Panc1 (cell line): ENCODE data around the gene IFITM2. TPM values are rescaled to one million over a fixed set of nuclear protein-coding genes. Genes with fewer than 3 reads are reported as not detected.

Source experiments
- ATAC-seq: fragments of 200-7000 bp; cut with Tn5 transposase; 2 replicates; pipeline ENCODE4 v1.9.1; 2020; ENCODE audit warnings: mild to moderate bottlenecking, moderate library complexity
- BruUV-seq: library from RNA; stranded (reverse); fragments of 400-500 nt; replicated peaks from 2 replicates; lab custom pipeline; 2021; lab: Mats Ljungman, UMichigan
- CTCF ChIA-PET: fragments of 300-600 bp; sonication (Branson Sonifier 250); formaldehyde crosslinking; loops from one replicate; lab custom pipeline; 2022; ENCODE audit warnings: antibody characterized with exemption; lab: Charles Lee
- POLR2A ChIA-PET: fragments of 300-600 bp; sonication (Branson Sonifier 250); formaldehyde crosslinking; loops from one replicate; lab custom pipeline; 2022; ENCODE audit warnings: antibody characterized with exemption; lab: Charles Lee
- DNase-seq: peaks from one replicate; pipeline ENCODE4 v3.0.0-alpha.2; 2010; ENCODE audit warnings: low read depth, low spot score
- H3K27ac ChIP-seq: 2 replicates; pipeline ENCODE4 v1.5.1; 2011; ENCODE audit warnings: mild to moderate bottlenecking, low read length, inconsistent platforms
- H3K27me3 ChIP-seq: fragments of 200-500 bp; sonication (Bioruptor generic); 2 replicates; pipeline ENCODE4 v1.6.0; 2014; ENCODE audit warnings: low read length, inconsistent platforms; ENCODE audit not compliant: control insufficient read depth, insufficient read depth
- H3K36me3 ChIP-seq: fragments of 200-500 bp; sonication (Bioruptor generic); 2 replicates; pipeline ENCODE4 v1.5.1; 2014; ENCODE audit warnings: inconsistent platforms, mild to moderate bottlenecking, low read length, moderate library complexity; ENCODE audit not compliant: control insufficient read depth, insufficient read depth
- H3K4me1 ChIP-seq: 2 replicates; pipeline ENCODE4 v1.5.1; 2011; ENCODE audit warnings: inconsistent platforms, mild to moderate bottlenecking, low read length, moderate library complexity; ENCODE audit not compliant: control insufficient read depth, insufficient read depth
- H3K4me3 ChIP-seq, 2 experiments: 2 replicates each; pipeline ENCODE4 v1.5.1; 2011 to 2012; ENCODE audit warnings: low read depth in 2 of 2, low read length in 2 of 2, mild to moderate bottlenecking in 2 of 2, inconsistent platforms in 1 of 2, moderate library complexity in 1 of 2
- H3K9me3 ChIP-seq: fragments of 200-500 bp; sonication (Bioruptor generic); 2 replicates; pipeline ENCODE4 v1.5.1; 2014; ENCODE audit warnings: low read depth, mild to moderate bottlenecking, inconsistent platforms, low read length, moderate library complexity; ENCODE audit not compliant: control insufficient read depth, insufficient read depth
- CTCF ChIP-seq: fragments of 450-650 bp; IDR thresholded peaks from 2 replicates; pipeline ENCODE4 v1.5.1; 2017; ENCODE audit warnings: mild to moderate bottlenecking
- POLR2AphosphoS5 ChIP-seq: IDR thresholded peaks from 2 replicates; pipeline ENCODE4 v1.6.1; 2012; ENCODE audit warnings: mild to moderate bottlenecking, low read depth, low read length, moderate library complexity
- SIN3A ChIP-seq: IDR thresholded peaks from 2 replicates; pipeline ENCODE4 v1.6.1; 2012; ENCODE audit warnings: low read depth, mild to moderate bottlenecking, low read length, moderate library complexity, borderline replicate concordance; ENCODE audit not compliant: insufficient read depth
- TCF7L2 ChIP-seq: IDR thresholded peaks from 2 replicates; pipeline ENCODE4 v1.6.1; 2011; ENCODE audit warnings: mild to moderate bottlenecking, low read depth, low read length, inconsistent platforms
- in situ Hi-C: cut with HindIII; loops from 2 replicates; pipeline ENCODE4 v1.10.0; 2016; ENCODE audit warnings: low sequenced_read_pairs, low pct_unique_long_range_greater_than_20kb
- intact Hi-C: fragments of 100-400 bp; cut with micrococcal nuclease; formaldehyde crosslinking; loops from one replicate; pipeline ENCODE4 v1.10.0; 2022; ENCODE audit not compliant: unreplicated experiment
- total RNA-seq: library from RNA; stranded (reverse); gene quantifications from one replicate; pipeline ENCODE4 v1.2.1, GENCODE V29; 2021; ENCODE audit not compliant: unreplicated experiment
- TF ChIP-seq, protein P1 (sequence below), 2 experiments: IDR thresholded peaks; 2 replicates each; pipeline ENCODE4 v1.6.1; 2011 to 2012; ENCODE audit warnings: low read depth in 2 of 2, control low read depth in 1 of 2, low read length in 1 of 2, mild to moderate bottlenecking in 1 of 2, moderate library complexity in 1 of 2; ENCODE audit not compliant: insufficient read depth in 1 of 2

The IFITM2 gene
- total RNA-seq, 1 experiment from 2014 or later: 183 TPM

- POLR2A ChIA-PET: no interaction called here
- no TSS peak for BruUV-seq
- H3K36me3 ChIP-seq: no peaks in the 10 kb centered on the region
- intact Hi-C loops (no loop called here), in situ Hi-C loops (no loop called here)
- no peak; the same call in 1 of the 2 replicates for ATAC-seq
- no peak for DNase-seq
- H3K9me3 ChIP-seq: no peaks in the 10 kb centered on the region
- H3K4me3 ChIP-seq: no peak overlapping the region
- CTCF ChIA-PET: no interaction called here
- peaks cover 32% of the 10 kb centered on the region for H3K4me1 ChIP-seq
- peak overlapping the region; percentile 62 for H3K27ac ChIP-seq
- no peaks in the 10 kb centered on the region for H3K27me3 ChIP-seq
- TF ChIP-seq POLR2AphosphoS5 (no peak), CTCF (no peak)
- TF ChIP-seq, protein P1, sequence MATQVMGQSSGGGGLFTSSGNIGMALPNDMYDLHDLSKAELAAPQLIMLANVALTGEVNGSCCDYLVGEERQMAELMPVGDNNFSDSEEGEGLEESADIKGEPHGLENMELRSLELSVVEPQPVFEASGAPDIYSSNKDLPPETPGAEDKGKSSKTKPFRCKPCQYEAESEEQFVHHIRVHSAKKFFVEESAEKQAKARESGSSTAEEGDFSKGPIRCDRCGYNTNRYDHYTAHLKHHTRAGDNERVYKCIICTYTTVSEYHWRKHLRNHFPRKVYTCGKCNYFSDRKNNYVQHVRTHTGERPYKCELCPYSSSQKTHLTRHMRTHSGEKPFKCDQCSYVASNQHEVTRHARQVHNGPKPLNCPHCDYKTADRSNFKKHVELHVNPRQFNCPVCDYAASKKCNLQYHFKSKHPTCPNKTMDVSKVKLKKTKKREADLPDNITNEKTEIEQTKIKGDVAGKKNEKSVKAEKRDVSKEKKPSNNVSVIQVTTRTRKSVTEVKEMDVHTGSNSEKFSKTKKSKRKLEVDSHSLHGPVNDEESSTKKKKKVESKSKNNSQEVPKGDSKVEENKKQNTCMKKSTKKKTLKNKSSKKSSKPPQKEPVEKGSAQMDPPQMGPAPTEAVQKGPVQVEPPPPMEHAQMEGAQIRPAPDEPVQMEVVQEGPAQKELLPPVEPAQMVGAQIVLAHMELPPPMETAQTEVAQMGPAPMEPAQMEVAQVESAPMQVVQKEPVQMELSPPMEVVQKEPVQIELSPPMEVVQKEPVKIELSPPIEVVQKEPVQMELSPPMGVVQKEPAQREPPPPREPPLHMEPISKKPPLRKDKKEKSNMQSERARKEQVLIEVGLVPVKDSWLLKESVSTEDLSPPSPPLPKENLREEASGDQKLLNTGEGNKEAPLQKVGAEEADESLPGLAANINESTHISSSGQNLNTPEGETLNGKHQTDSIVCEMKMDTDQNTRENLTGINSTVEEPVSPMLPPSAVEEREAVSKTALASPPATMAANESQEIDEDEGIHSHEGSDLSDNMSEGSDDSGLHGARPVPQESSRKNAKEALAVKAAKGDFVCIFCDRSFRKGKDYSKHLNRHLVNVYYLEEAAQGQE (IDR thresholded peaks at IDR 0.05; ENCODE audit: insufficient read depth in 1 of 2, low read depth in 2 of 2, low read length in 1 of 2): no peak
These were observed 18.9 kb downstream of the IFITM2 start for GRCh38 chr11:326592-326841.

DNA sequence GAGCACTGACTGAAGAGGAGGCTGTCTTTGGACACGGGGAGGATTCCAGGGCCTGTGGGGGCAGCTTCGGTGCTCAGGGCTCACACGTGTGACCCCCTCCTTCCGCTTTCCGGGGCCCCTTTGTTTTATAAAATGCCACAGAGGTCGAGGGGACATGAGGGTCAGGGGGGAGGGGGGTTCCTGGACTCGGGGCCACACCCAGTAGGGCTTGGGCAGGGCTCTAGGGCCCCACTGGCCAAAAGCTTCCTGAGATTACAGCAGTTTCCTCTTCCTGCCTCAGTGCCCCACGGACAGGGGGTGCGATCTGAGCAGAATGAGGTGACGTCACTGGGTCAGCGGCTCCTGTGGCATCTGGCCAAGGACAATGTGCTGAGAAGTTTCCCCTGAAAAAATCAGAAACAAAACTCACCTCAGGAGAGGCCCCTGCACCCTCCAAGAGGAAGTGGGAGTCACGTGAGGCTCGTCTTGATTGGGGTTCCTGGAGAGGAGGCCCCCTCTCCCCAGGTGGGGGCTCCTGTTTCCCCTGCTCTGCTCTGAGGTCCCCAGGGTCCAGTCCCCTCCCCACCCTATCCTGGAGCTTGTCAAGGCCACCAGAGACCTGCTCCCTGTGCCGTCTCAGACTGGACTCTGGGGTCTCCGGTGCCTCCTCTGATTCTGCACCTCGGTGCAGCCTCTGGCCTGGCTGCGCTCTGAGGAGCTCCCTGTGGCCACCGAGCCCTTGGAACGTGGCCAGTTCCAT, 19.4 kb downstream of the IFITM2 start:
- in situ Hi-C loops: no loop called here
- POLR2A ChIA-PET: no interaction called here
- H3K27ac ChIP-seq: peak overlapping the region; percentile 62
- DNase-seq: no peak
- BruUV-seq: no TSS peak
- H3K9me3 ChIP-seq: no peaks in the 10 kb centered on the region
- no peak overlapping the region for H3K4me3 ChIP-seq
- TF ChIP-seq TCF7L2 (no peak), POLR2AphosphoS5 (no peak), SIN3A (no peak), CTCF (no peak)
- TF ChIP-seq, protein P1 (IDR thresholded peaks at IDR 0.05; ENCODE audit: insufficient read depth in 1 of 2, low read depth in 2 of 2, low read length in 1 of 2): no peak
- CTCF ChIA-PET: interaction anchor here (0.6 to 1.0 kb wide), 2 partner anchors 14 to 22 kb away, joined by 3 to 8 read pairs; no protein-coding TSS in a partner anchor
- peak; percentile 49 for ATAC-seq
- H3K36me3 ChIP-seq: no peaks in the 10 kb centered on the region
- intact Hi-C loops: no loop called here
- H3K4me1 ChIP-seq: peaks cover 32% of the 10 kb centered on the region
- H3K27me3 ChIP-seq: no peaks in the 10 kb centered on the region
